ENCODE results near the gene CACNA2D1. TPM values are rescaled to one million over a fixed set of nuclear protein-coding genes. Genes with fewer than 3 reads are reported as not detected.

Gene CACNA2D1
- total RNA-seq, 4 donors from 2014 or later, result 0.30 to 12.8 (median 2.4) TPM

GRCh38 chr7:82039621-82040020 lies 404.0 kb downstream of the CACNA2D1 start:
- intact Hi-C loops (cut with DNase I), result loop anchor here (5.0 to 10.0 kb wide), 3 partner anchors 535 to 688 kb away; no protein-coding TSS in a partner anchor
- no peak for DNase-seq
- no peak for TF ChIP-seq POLR2A (IDR thresholded peaks at IDR 0.05)
- Histone ChIP-seq H3K27me3 (no peaks in the 10 kb centered on the region), H3K9me3 (no peaks in the 10 kb centered on the region), H3K36me3 (no peaks in the 10 kb centered on the region), H3K27ac (no peak overlapping the region), H3K4me1 (no peaks in the 10 kb centered on the region), H3K4me3 (no peak overlapping the region)
- WGBS, 2 donors, result 44 to 79% methylated on average over 1 of the region's 1 CpG

GRCh38 chr7:82036146-82036886 lies 407.3 kb downstream of the CACNA2D1 start:
- TF ChIP-seq CTCF (IDR thresholded peaks at IDR 0.05), result no peak
- TF ChIP-seq POLR2A (IDR thresholded peaks at IDR 0.05), result no peak
- no peak overlapping the region for H3K4me3 ChIP-seq
- no peaks in the 10 kb centered on the region for H3K36me3 ChIP-seq
- H3K27ac ChIP-seq, result no peak overlapping the region
- DNase-seq, result no peak
- no peaks in the 10 kb centered on the region for H3K9me3 ChIP-seq
- H3K4me1 ChIP-seq, result no peaks in the 10 kb centered on the region
- 79 to 82% methylated on average over 3 of the region's 3 CpGs for WGBS, 2 donors
- intact Hi-C loops (cut with DNase I), result no loop called here
- no peaks in the 10 kb centered on the region for H3K27me3 ChIP-seq

- no peaks in the 10 kb centered on the region for H3K9me3 ChIP-seq
- 88 to 90% methylated on average over 1 of the region's 1 CpG for WGBS, 2 donors
- no peak overlapping the region for H3K27ac ChIP-seq
- H3K4me1 ChIP-seq, result no peaks in the 10 kb centered on the region
- no peak for TF ChIP-seq POLR2A (IDR thresholded peaks at IDR 0.05)
- TF ChIP-seq CTCF (IDR thresholded peaks at IDR 0.05), result no peak
- H3K4me3 ChIP-seq, result no peak overlapping the region
- no peaks in the 10 kb centered on the region for H3K27me3 ChIP-seq
- H3K36me3 ChIP-seq, result no peaks in the 10 kb centered on the region
- no peak for DNase-seq
- intact Hi-C loops (cut with DNase I), result no loop called here
Measured at GRCh38 chr7:82035456-82035855, 408.1 kb downstream of the CACNA2D1 start.

GRCh38 chr7:82032901-82033300 lies 410.7 kb downstream of the CACNA2D1 start:
- intact Hi-C loops (cut with DNase I), result no loop called here
- Histone ChIP-seq H3K9me3 (no peaks in the 10 kb centered on the region), H3K27ac (no peak overlapping the region)

GRCh38 chr7:82029236-82029913 lies 414.2 kb downstream of the CACNA2D1 start:
- 96 to 100% methylated on average over 1 of the region's 1 CpG for WGBS, 2 donors
- intact Hi-C loops (cut with DNase I), result no loop called here
- H3K27ac ChIP-seq, result no peak overlapping the region
- H3K27me3 ChIP-seq, result no peaks in the 10 kb centered on the region
- H3K4me1 ChIP-seq, result no peaks in the 10 kb centered on the region
- no peaks in the 10 kb centered on the region for H3K9me3 ChIP-seq
- no peak for TF ChIP-seq POLR2A (IDR thresholded peaks at IDR 0.05)
- no peak for TF ChIP-seq CTCF (IDR thresholded peaks at IDR 0.05)
- no peak for DNase-seq
- no peak overlapping the region for H3K4me3 ChIP-seq
- H3K36me3 ChIP-seq, result no peaks in the 10 kb centered on the region

More at GRCh38 chr7:82032901-82033300, 410.7 kb downstream of the CACNA2D1 start:
- DNase-seq, result no peak
- Histone ChIP-seq H3K4me1 (no peaks in the 10 kb centered on the region), H3K27me3 (no peaks in the 10 kb centered on the region), H3K4me3 (no peak overlapping the region), H3K36me3 (no peaks in the 10 kb centered on the region)
- 80 to 83% methylated on average over 3 of the region's 3 CpGs for WGBS, 2 donors
- TF ChIP-seq POLR2A (IDR thresholded peaks at IDR 0.05), result no peak
- TF ChIP-seq CTCF (IDR thresholded peaks at IDR 0.05), result no peak
